Hematopoietic multipotent progenitor cell treated with erythropoietin and hydrocortisone succinate and interleukin-3 and kit ligand, for 15 days (in vitro differentiated cells): ENCODE data around the gene PPFIA2.

Experiments
- DNase-seq: peaks from one replicate; pipeline ENCODE4 v3.0.0-alpha.2; 2015; ENCODE audit warnings: low spot score

PPFIA2 gene

GRCh38 chr12:81759190-81760051, at the start of gene PPFIA2:
PPFIA2 (minus strand) TSS chr12:81759350.
- DNase-seq = no peak

GRCh38 chr12:81800298-81801148, 41.4 kb upstream of the PPFIA2 start:
- DNase-seq = no peak

- DNase-seq = no peak
These were observed 39.1 kb upstream of the PPFIA2 start for GRCh38 chr12:81798294-81798693.

GRCh38 chr12:81797100-81797499, 38.0 kb upstream of the PPFIA2 start:
- no peak for DNase-seq

DNA sequence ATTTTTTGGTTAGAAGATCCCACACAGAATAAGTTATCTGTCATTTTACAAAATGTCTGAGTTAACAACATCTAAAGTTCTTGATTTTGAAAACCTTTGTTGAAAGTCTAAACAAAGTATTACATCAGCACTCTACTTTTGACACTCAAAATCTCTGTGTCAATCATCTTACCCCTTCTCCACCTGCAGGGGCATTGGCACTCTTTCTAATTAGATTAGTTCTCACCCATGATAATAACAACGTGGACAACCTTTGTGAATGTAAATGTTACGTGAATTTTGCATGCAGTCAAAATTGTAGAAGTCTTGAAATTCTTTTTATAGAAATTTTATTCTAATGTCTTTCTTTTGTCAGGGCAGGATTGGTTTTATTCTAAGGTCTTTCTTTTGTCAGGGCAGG, 33.5 kb upstream of the PPFIA2 start:
- DNase-seq = no peak

DNA sequence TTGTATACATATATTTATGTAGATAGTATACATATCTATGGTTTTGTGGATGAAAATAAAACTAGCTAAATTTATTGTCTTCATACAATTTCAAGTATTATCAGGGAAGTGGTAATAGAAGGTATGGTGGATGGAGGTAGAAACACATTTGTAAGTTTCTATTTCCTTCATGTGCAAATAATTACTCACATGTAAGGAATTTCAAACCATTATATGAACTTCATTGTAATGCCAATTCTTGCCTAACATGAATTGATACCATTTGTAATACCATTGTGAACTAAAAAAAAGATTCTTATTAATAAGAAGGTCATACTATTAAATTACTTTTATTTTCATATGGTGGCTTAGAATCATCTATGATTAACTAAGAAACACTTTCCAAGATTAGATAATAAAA, 20.1 kb upstream of the PPFIA2 start:
- no peak for DNase-seq

DNA sequence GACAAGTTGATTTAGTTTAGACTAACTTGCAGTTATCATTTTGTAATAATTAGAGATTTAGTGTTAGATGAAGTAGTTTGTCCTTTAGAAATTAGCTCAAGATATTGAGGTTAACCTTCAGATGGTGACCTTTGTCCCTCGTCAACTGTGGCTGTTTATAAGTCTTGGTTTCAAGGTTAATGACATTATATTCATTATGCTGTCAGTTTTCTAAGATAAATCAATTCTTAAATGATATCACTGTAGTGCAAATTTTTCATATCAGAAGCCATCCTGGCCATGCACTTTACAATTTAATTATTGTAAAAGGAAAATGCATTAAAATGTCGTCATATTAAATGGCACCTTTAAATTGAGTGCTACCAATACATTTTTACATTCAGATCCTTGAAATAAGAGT, 19.6 kb upstream of the PPFIA2 start:
- DNase-seq = no peak

DNA sequence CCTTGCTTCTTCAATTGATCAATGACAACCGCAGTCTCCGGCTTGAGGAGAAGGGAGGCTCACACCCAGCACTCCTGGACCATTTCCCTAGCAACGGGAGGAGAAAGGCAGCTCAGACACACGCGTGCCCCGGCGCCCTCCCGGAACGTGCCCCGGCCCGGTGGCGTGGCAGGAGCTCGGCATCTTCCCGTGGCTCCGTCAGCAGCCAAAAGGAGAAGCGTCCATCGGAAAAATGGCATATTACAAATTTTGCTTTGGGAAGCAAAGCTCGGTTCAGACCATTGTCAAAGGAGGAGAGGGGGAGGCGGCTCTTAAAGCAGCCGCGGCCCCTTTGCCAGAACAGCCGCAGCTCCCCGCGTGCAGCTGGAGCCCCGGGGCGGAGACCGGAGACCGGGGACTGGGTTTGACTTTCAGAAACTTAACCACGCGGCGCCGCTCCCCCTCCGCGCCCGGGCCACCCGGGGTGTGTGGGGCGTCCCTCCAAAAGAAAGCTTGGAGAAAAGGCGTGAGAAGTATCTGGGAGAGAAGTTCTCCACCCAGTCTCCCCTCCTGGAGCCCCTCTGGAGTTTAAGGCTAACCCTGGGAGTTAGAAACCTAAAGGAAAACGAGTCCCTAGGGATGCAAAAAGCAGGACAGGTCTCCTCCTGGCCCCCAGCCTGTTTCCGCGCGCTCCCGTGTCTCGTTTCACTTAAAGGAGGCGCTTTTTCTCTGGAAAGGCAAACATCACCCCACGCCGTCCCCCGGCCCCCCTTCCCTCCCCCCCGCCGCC, 545 bp downstream of the PPFIA2 start:
- DNase-seq = no peak

- DNase-seq = no peak
These were observed 1.3 kb downstream of the PPFIA2 start for GRCh38 chr12:81757731-81758365.

DNA sequence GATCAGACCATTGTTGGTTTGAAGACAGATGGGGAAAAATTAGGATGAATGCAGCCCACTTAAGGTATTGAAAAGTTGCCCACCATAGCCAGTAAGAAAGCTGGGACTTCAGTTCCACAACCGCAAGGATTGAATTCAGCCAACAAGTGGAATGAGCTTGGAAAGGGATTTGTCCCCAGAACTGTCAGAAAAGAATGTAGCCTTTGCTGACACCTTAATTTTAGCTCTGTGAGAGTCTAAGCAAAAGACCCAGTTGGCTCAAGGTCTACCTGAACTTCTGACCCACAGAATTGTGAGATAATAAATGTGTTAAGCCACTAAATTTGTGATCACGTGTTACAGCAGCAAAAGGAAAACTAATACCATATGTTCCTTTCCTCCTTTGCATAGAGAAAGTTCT, 29.4 kb downstream of the PPFIA2 start:
- no peak for DNase-seq

- no peak for DNase-seq
These were observed 31.8 kb downstream of the PPFIA2 start for GRCh38 chr12:81727391-81727790.

DNA sequence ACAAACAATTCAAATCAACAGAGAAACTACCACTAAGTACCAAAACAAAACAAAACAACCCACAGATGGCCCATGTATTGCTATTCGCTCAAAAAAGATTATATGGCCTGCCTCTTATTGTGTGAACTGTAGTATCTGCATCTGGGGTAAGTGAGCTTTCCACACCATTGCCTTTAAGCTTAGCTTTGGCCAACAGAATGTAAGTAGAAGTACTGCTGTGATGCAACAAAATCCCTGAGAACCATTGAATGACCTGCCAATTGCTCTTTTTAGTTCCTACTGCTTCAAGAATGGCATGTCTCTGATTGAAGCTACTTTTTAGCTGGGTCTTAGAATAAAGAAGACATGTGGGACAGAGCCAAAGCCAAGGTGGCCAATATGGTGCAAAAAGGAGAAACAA, 32.5 kb downstream of the PPFIA2 start:
- DNase-seq = no peak

DNA sequence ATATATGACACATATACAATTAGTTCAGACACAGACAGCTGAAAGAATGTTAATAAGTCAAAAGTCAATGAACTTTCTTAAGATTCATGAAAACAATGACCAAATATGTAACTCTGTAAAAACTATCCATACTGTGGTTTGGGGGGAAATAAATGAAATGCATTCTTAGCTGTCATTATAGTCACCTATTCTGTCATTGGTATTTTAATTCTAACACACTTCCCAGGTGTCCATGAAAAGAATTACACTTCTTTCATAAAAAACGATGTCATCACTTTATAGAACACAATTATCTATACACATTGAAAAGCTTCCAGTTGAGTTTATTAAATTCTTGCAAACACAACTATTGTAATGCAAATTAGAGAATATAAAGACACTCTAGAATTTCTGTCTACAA, 35.8 kb downstream of the PPFIA2 start:
- no peak for DNase-seq

- DNase-seq = no peak
These were observed 37.1 kb downstream of the PPFIA2 start for GRCh38 chr12:81722004-81722403.

DNA sequence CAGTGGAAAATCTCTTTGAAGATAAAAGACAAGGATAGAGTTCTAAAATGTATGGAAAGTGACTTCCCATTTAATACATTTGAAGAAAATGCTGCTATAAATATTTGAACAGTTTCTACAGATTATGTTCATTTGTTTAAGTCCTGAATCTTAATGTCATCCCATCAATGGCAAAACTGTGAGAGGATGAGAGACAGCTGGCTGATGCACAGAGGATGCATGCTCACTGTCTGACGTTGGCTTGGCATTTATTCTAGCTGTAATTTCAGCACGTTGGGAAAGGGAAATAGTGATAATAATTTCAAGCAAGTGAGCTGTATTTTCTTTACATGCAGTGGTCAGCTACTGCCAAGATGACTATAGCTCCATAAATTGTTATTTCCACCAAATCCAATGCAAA, 40.5 kb downstream of the PPFIA2 start:
- no peak for DNase-seq

DNA sequence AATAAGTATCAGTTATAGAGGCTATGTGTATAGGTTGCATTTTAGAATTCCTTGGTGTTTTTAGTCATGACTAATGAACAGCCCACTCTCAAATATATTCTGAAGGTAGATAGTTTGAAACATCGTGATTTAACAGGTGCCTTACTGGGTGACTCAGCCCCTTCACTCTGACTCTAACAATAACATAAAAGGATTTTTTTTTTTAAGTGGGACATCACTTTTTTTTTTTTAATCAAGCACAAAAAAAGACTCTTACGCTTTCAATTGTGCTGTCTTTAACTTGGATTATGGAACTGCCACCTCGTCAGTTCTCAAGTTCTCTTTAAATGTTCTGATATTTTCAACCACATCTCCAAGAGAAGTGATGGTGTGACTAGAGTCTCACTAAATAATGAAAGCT, 46.6 kb downstream of the PPFIA2 start:
- no peak for DNase-seq

GRCh38 chr12:81705586-81705985, 53.6 kb downstream of the PPFIA2 start:
- DNase-seq = no peak

GRCh38 chr12:81699551-81699950, 59.6 kb downstream of the PPFIA2 start:
- DNase-seq = no peak

DNA sequence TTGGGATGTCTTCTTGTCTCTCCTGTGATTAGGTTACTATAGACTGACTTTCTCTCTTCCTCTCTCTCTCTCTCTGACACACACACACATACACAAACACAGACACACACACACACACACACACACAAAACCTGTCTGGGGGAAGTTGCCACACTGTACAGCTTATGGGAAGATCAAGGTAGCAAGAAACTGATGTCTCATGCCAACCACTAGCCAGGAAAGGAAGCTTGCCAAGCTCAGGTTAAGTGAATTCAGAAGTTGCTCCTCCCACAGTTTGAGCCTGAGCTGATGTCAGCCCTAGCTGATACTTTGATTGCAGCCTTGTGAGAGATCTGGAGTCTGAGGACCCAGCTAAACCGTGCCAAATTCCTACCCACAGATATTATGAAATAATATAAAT, 67.1 kb downstream of the PPFIA2 start:
- no peak for DNase-seq

GRCh38 chr12:81683881-81684280, 75.3 kb downstream of the PPFIA2 start:
- DNase-seq = no peak

DNA sequence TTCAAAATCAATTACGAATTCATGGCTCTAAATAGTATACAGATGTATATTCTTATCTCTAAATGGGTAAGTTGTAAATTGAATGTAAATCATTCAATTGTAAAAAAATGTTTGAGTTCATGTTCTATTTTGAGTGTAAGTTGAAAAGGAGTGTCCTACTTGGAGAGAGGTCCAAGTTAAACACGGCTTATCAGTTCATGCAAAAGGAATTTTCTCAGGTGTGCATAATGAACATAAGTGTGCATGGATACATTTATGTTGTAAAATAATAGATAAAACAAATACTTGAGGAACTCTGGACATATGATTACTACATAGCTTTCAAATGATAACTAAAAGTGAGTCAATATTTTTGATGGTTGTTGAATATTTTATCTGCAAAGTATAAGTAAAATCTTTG, 79.5 kb downstream of the PPFIA2 start:
- DNase-seq = no peak

GRCh38 chr12:81670759-81671158, 88.4 kb downstream of the PPFIA2 start:
- DNase-seq = no peak
